Urinary bladder (tissue), 4 donors: ENCODE data around the gene OPRPN. TPM values are rescaled to one million over a fixed set of nuclear protein-coding genes. Genes with fewer than 3 reads are reported as not detected.

ENCODE experiments used
- DNase-seq: peaks from one replicate; pipeline ENCODE4 v3.0.0-alpha.2; 2015; ENCODE audit errors: extremely low spot score
- H3K27ac ChIP-seq: one replicate; pipeline ENCODE4 v1.5.1; 2013; ENCODE audit warnings: low read depth, mild to moderate bottlenecking, moderate library complexity
- H3K36me3 ChIP-seq: one replicate; pipeline ENCODE4 v1.6.1; 2013; ENCODE audit warnings: mild to moderate bottlenecking, moderate library complexity; ENCODE audit not compliant: insufficient read depth
- H3K4me1 ChIP-seq: one replicate; pipeline ENCODE4 v1.6.1; 2013; ENCODE audit warnings: mild to moderate bottlenecking, moderate library complexity; ENCODE audit not compliant: insufficient read depth
- H3K4me3 ChIP-seq: one replicate; pipeline ENCODE4 v1.5.1; 2013; ENCODE audit warnings: low read depth, low read length
- WGBS: extraction: QIAGEN DNeasy Blood & Tissue Kit; methylation state at CpG from one replicate; pipeline ENCODE4 v1.1.7; 2013; 5-methylcytosine and 5-hydroxymethylcytosine counted together
- polyA plus RNA-seq: library from polyadenylated mRNA; stranded (reverse); fragments of 200-250 nt; gene quantifications from one replicate; pipeline ENCODE4 v1.2.3, GENCODE V29; 2013
- total RNA-seq: library from RNA; depleted of rRNA; stranded (reverse); fragments of >200 nt; gene quantifications from one replicate; pipeline ENCODE4 v1.2.3, GENCODE V29; 2014
- donor health status: healthy with polysubstance abuse.
- donor health status: healthy.

The OPRPN gene
- total and polyA plus RNA-seq, 2 donors: not detected

DNA sequence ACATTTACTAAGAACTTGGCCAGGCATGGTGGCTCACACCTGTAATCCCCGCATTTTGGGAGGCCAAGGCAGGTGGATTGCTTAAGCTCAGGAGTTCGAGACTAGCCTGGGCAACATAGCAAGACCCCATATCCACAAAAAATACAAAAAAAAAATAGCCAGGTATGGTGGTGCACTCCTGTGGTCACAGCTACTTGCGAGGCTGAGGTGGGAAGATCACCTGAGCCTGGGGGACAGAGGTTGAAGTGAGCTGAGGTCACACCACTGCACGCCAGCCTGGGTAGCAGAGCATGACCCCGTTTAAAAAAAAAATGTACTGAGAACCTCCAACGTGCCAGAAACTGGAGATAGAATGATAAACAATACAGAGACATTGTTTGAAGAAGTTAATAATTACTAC is 8.0 kb downstream of the OPRPN start:
- Histone ChIP-seq H3K27ac (no peak overlapping the region), H3K36me3 (no peaks in the 10 kb centered on the region), H3K4me1 (no peaks in the 10 kb centered on the region), H3K4me3 (no peak overlapping the region)
- no peak for DNase-seq
- WGBS: 76% methylated on average over 6 of the region's 6 CpGs

DNA sequence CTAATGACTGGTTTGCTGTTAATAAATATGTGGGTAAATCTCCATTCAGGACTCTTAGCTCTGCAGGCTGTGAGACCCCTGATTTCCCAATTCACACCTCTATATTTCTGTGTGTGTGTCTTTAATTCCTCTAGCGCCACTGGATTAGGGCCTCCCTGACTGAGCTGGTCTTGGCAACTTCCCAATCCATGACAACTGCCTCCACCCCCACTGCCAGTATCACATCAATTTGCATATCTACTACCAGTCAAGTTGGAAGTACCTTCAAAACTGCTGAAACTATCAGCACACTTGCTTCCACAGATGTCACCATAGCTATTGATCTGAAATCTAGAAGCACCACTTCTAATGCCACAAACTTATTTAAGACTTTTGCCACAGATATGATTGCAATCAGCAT is 27.6 kb downstream of the OPRPN start:
- DNase-seq: no peak
- H3K4me1 ChIP-seq: no peaks in the 10 kb centered on the region
- 94% methylated on average over 1 of the region's 1 CpG for WGBS
- no peak overlapping the region for H3K27ac ChIP-seq
- H3K4me3 ChIP-seq: no peak overlapping the region
- H3K36me3 ChIP-seq: no peaks in the 10 kb centered on the region

DNA sequence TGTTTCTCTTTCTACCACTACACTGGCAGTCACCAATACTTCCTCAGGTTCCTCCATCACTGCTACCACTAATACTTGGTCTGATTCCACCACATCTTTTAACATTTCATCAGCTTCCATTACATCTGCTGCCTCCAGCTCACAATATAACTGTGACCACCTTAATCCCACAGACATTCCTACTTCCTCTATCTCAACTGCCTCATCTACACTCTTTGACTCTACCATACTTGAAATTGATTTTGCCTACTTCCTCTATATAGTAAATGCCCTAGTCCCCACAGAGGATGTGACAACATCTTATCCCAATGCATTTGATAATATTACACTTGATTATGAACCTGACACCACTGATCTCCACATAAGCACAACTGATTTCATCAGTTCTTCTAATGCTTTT is 29.0 kb downstream of the OPRPN start:
- no peak for DNase-seq
- Histone ChIP-seq H3K27ac (no peak overlapping the region), H3K4me1 (no peaks in the 10 kb centered on the region), H3K4me3 (no peak overlapping the region), H3K36me3 (no peaks in the 10 kb centered on the region)

DNA sequence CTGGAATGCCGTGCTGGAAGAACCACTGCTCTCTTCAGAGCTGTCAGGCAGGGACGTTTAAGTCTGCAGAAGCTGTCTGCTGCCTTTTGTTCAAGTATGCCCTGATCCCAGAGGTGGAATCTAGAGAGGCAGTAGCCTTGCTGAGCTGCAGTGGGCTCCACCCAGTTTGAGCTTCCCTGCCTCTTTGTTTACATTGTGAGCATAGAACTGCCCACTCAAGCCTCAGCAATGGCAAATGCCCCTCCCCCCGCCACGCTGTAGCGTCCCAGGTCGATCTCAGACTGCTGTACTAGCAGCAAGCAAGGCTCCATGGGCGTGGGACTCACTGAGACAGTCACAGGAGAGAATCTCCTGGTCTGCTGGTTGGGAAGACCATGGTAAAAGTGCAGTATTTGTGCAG is 39.5 kb downstream of the OPRPN start:
- Histone ChIP-seq H3K4me3 (no peak overlapping the region), H3K27ac (no peak overlapping the region), H3K36me3 (no peaks in the 10 kb centered on the region), H3K4me1 (no peaks in the 10 kb centered on the region)
- 59% methylated on average over 7 of the region's 7 CpGs for WGBS
- no peak for DNase-seq

DNA sequence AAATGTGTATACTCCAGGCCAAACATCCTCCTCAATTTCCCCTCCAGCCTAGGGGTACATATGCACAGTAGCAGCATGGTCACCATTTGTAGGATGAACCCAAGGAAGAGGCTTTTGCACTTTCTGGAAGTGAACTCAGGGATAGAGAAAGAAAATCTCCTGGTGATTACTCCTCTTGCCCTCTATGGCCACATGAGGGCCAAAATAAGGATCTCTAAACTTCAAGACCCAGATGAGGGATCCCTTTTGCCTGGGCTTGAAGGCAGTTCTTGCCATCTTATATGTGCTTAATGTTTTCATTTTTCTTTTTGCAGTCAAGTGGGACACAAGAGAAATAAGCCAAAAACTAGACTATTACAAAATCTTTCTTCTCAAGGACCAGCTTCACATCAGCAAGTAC is 44.7 kb downstream of the OPRPN start:
- Histone ChIP-seq H3K4me3 (no peak overlapping the region), H3K36me3 (no peaks in the 10 kb centered on the region), H3K27ac (no peak overlapping the region), H3K4me1 (no peaks in the 10 kb centered on the region)
- DNase-seq: no peak

DNA sequence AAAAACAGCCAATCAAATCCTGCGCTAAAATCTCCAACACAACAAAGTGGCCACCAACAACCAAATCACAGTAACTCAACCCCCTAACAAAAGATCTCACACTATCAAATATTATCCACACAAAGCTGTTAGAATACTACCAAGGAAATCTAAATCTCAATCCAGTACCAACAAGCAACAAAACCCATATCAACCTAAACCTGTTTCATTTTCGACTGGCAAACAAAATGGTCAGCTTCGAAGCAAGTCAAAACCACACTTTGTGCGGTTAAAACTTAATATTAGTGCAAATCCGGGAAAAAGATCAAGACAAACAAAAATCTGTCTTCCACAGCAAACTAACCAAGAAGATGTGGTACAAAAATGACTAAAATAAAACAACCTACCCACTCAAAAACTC is 45.6 kb downstream of the OPRPN start:
- Histone ChIP-seq H3K27ac (no peak overlapping the region), H3K36me3 (no peaks in the 10 kb centered on the region), H3K4me3 (no peak overlapping the region), H3K4me1 (no peaks in the 10 kb centered on the region)
- 93% methylated on average over 5 of the region's 5 CpGs for WGBS
- no peak for DNase-seq

DNA sequence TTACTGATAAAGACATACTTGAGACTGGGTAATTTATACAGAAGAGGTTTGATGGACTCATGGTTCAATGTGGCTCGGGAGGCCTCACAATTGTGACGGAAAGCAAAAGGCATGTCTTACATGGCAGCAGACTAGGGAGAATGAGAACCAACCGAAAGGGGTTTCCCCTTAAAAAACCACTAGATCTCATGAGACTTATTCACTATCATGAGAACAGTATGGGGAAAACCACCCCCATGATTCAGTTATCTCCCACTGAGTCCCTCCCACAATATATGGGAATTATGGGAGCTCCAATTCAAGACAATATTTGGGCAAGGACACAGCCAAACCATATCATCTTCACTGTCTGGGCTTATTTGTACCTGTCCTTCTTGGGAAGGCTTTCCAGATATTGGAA is 51.5 kb downstream of the OPRPN start:
- no peak for DNase-seq
- WGBS: 92% methylated on average over 3 of the region's 3 CpGs
- no peaks in the 10 kb centered on the region for H3K4me1 ChIP-seq
- H3K4me3 ChIP-seq: no peak overlapping the region
- no peaks in the 10 kb centered on the region for H3K36me3 ChIP-seq
- H3K27ac ChIP-seq: no peak overlapping the region

DNA sequence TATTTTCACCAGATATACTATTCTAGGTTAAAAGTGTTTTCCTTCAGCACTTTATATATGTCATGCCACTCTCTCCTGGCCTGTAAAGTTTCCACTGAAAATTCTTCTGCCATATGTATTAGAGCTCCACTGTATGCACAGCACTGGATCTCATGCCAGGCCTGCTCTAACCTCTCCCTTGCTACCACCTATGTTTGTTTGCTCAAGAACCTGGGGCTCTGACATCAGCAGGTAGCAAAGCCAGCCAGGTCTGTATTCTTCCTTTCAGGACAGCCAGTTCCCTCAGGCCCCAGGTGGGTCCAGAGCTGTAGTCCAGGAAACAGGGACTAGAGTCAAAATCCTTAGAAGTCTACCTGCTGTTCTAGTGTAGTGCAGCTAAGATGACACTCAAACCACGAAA is 55.2 kb downstream of the OPRPN start:
- H3K4me1 ChIP-seq: no peaks in the 10 kb centered on the region
- no peak overlapping the region for H3K27ac ChIP-seq
- H3K36me3 ChIP-seq: no peaks in the 10 kb centered on the region
- 18% methylated on average over 1 of the region's 1 CpG for WGBS
- DNase-seq: no peak
- H3K4me3 ChIP-seq: no peak overlapping the region

Other genes with a start within 250 kb of the OPRPN start
- gene PRR27, start 243.7 kb upstream of the OPRPN start, total RNA-seq: not detected
- not detected for gene PRR27, start 243.7 kb upstream of the OPRPN start, polyA plus RNA-seq
- not detected for gene ODAM, start 202.2 kb upstream of the OPRPN start, total RNA-seq
- 0.22 TPM for gene ODAM, start 202.2 kb upstream of the OPRPN start, polyA plus RNA-seq
- gene FDCSP, start 171.8 kb upstream of the OPRPN start, total RNA-seq: 1.7 TPM
- gene FDCSP, start 171.8 kb upstream of the OPRPN start, polyA plus RNA-seq: 0.80 TPM
- not detected for gene CSN3, start 155.3 kb upstream of the OPRPN start, total RNA-seq
- not detected for gene CSN3, start 155.3 kb upstream of the OPRPN start, polyA plus RNA-seq
- gene CABS1, start 63.0 kb upstream of the OPRPN start, total RNA-seq: not detected
- not detected for gene CABS1, start 63.0 kb upstream of the OPRPN start, polyA plus RNA-seq
- not detected for gene SMR3A, start 37.2 kb upstream of the OPRPN start, total RNA-seq
- not detected for gene SMR3A, start 37.2 kb upstream of the OPRPN start, polyA plus RNA-seq
- gene SMR3B, start 14.8 kb upstream of the OPRPN start, total RNA-seq: not detected
- not detected for gene SMR3B, start 14.8 kb upstream of the OPRPN start, polyA plus RNA-seq
- not detected for gene MUC7, start 74.3 kb downstream of the OPRPN start, total RNA-seq
- gene MUC7, start 74.3 kb downstream of the OPRPN start, polyA plus RNA-seq: not detected
- gene AMTN, start 120.6 kb downstream of the OPRPN start, total RNA-seq: not detected
- gene AMTN, start 120.6 kb downstream of the OPRPN start, polyA plus RNA-seq: not detected
- not detected for gene AMBN, start 194.3 kb downstream of the OPRPN start, total RNA-seq
- not detected for gene AMBN, start 194.3 kb downstream of the OPRPN start, polyA plus RNA-seq
- gene ENAM, start 230.8 kb downstream of the OPRPN start, total RNA-seq: 0.32 TPM
- 0.16 TPM for gene ENAM, start 230.8 kb downstream of the OPRPN start, polyA plus RNA-seq